HG03064 (cell line): Measurements from ENCODE around the gene LTB4R2.
A peak's percentile ranks its signal among the peaks of the same experiment; 100 is the strongest.
"Not testable (repeated sequence)": the region's sequence is repeated elsewhere in the genome, so short reads cannot be mapped to it uniquely, and the experiment has no call there.

Source experiments
- ATAC-seq: cut with Tn5 transposase; IDR thresholded peaks from one replicate; pipeline ENCODE4 v1.9.1; 2021; ENCODE audit warnings: low read depth; ENCODE audit not compliant: unreplicated experiment

Gene LTB4R2

GRCh38 chr14:24315807-24316596 is 6.1 kb downstream of the LTB4R2 start:
- no peak for ATAC-seq

GRCh38 chr14:24316597-24316950 is 6.6 kb downstream of the LTB4R2 start:
- ATAC-seq, result no peak

GRCh38 chr14:24317141-24317928 is 7.4 kb downstream of the LTB4R2 start:
- ATAC-seq, result no peak

- ATAC-seq, result no peak
Measured at GRCh38 chr14:24321212-24321975, 11.5 kb downstream of the LTB4R2 start.

- ATAC-seq, result no peak
Measured at GRCh38 chr14:24322672-24323071, 12.7 kb downstream of the LTB4R2 start.

- no peak for ATAC-seq
Measured at GRCh38 chr14:24323341-24323740, 13.4 kb downstream of the LTB4R2 start.

GRCh38 chr14:24324024-24324423 is 14.1 kb downstream of the LTB4R2 start:
- no peak for ATAC-seq

GRCh38 chr14:24325041-24325530 is 15.1 kb downstream of the LTB4R2 start:
- ATAC-seq, result no peak

GRCh38 chr14:24325963-24326362 is 16.0 kb downstream of the LTB4R2 start:
- ATAC-seq, result no peak

GRCh38 chr14:24327303-24327702 is 17.4 kb downstream of the LTB4R2 start:
- no peak for ATAC-seq

- not testable (repeated sequence) for ATAC-seq
Measured at GRCh38 chr14:24327914-24328313, 18.0 kb downstream of the LTB4R2 start.

- ATAC-seq, result no peak
Measured at GRCh38 chr14:24329073-24329663, 19.2 kb downstream of the LTB4R2 start.

GRCh38 chr14:24329736-24330135 is 19.8 kb downstream of the LTB4R2 start:
- ATAC-seq, result no peak

GRCh38 chr14:24330973-24331674 is 21.2 kb downstream of the LTB4R2 start:
- ATAC-seq, result no peak

- no peak for ATAC-seq
Measured at GRCh38 chr14:24331731-24332267, 21.9 kb downstream of the LTB4R2 start.

- ATAC-seq, result peak; percentile 80
Measured at GRCh38 chr14:24332268-24332993, 22.5 kb downstream of the LTB4R2 start.

GRCh38 chr14:24334431-24335291 is 24.7 kb downstream of the LTB4R2 start, which contains the start of gene ADCY4:
TSS of gene ADCY4 (minus strand) at chr14:24335071. CDS start at chr14:24334652, 419 bp downstream.
- no peak for ATAC-seq
